GM12874 (cell line): ENCODE measurements around the gene SLC38A2.

Experiments
- TF ChIP-seq, protein P1 (sequence below): IDR thresholded peaks from 2 replicates; pipeline ENCODE4 v1.5.1; 2011; ENCODE audit warnings: low read depth, mild to moderate bottlenecking, control low read depth, low read length, moderate library complexity; ENCODE audit not compliant: insufficient read depth

Gene SLC38A2

DNA sequence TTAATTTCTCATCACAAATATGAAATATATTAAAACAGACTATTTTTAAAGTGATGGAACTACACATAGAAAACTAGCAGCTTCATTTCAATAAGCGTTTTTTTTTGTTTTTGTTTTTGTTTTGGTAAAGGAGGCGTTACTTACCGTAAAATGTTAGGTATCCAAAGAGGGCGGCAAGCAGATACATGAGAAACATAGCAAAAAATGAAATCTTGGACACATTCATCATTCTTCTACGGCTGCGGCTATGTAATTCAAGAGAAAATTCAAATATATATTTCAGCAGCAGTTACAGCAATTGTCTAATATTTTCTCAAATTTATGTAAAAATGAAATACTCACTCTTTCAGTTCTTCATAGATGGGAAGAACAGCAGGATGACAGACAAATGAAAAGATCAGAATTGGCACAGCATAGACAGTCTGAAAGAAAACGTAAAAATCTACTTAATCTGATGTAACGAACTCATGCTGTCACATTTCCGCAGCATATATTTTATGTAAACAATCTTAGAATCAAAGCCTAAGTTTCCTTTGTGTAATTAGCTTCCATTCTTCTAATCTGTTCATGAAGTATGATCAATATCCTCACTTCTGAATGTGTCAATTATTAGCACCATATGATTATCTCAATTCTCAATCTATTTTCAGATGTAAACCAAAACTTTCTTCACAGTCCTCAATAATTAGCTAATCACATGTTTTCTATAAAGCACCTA is 8.8 kb downstream of the SLC38A2 start:
- TF ChIP-seq, protein P1, sequence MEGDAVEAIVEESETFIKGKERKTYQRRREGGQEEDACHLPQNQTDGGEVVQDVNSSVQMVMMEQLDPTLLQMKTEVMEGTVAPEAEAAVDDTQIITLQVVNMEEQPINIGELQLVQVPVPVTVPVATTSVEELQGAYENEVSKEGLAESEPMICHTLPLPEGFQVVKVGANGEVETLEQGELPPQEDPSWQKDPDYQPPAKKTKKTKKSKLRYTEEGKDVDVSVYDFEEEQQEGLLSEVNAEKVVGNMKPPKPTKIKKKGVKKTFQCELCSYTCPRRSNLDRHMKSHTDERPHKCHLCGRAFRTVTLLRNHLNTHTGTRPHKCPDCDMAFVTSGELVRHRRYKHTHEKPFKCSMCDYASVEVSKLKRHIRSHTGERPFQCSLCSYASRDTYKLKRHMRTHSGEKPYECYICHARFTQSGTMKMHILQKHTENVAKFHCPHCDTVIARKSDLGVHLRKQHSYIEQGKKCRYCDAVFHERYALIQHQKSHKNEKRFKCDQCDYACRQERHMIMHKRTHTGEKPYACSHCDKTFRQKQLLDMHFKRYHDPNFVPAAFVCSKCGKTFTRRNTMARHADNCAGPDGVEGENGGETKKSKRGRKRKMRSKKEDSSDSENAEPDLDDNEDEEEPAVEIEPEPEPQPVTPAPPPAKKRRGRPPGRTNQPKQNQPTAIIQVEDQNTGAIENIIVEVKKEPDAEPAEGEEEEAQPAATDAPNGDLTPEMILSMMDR: no peak

DNA sequence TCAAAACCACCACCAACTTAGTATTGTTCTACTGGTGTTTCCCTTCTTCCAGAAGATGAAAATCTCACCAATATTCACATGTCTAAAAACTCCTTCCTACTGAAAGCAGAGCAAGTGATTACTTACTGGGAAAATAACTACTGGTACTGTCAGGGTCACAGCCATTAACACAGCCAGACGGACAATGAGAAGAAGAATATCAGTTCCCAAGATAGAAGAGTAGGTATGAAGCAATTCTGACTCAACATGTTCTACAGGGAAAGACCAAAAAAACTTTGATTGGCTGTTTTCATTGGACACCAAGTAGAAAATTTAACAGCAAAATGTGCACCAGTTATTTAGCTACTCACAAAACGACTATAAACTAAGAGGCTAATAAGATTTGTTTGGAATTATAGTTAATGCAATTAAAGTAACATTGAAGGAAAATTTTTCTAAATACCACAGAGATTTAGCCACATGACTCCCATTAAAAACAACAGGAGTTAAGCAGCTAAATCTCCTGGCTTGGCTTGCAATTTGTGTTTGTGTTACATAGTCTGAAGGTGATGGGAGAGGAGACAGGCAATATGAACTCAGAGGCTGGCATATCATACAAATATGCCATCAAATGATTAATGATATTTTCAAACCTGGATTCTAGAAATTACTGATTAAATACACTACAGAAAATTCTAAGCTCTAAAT is 9.5 kb downstream of the SLC38A2 start:
- TF ChIP-seq, protein P1: no peak

DNA sequence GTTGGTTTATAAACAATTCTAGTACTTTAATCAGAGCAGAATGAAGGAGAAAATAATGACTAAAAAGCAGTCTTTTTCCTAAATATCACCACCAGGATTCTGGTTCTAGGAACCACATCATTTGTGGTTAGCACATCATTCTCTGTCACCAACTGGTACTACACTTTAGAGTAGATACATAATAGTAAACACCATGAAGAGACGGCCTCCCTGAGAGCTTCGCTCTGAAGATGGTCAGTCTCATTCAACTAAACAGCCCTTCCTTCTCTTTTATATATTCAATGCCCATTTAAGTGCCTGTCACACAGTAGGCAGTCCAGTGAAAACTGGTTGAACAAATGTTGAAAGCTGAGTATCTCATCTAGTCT is 10.9 kb downstream of the SLC38A2 start:
- TF ChIP-seq, protein P1: no peak

DNA sequence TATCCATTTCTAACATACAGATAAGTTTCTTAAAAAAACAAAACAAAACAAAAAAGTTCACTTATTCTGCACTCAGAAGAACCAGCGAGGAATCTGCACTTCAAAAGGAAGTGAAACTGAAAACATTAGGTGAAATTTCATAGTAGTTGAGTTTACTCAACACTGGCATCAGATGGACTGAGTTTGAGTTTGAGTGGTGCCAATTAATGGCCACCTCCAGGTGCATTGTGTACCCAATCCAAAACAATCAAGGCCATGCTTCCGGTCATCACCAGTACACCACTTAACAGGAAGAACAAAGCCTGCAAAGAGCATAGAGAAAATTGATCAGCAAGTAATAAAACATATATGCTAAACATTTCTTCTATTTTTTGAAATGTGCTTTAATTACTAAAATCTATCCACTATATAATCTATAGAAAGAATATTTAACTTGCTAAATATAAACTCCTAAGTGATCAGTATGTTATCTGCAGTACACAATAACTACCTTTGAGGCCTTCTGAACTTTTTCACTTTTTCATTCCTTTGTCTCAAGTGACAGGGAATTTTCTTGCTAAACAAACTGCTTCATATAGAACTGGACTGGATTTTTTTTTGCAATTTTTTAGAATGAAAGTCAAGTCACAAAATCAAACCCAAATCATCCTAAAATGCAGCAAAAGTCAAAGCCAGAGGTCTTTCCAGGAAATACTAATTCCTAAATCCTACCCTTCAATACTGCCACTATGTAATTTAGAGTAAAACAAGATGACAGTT is 11.5 kb downstream of the SLC38A2 start:
- TF ChIP-seq, protein P1: no peak

DNA sequence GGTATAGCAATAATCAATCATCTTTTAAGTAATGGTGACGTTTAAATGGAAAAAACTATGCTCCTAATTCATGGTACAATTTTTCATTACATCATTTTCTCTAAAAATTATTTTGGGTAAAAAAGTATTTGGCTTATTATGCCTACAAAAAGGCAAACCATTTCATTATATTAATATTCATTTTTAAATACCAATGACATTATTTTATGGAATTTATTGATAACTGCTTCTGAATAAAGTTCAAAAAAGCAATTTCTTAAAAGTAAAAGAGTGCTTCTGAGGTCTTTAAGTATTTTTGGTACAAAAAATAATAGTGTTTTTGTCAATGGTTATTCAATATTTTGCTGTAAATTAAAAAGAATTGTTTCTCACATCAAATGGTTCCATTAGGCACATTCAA is 12.2 kb downstream of the SLC38A2 start:
- TF ChIP-seq, protein P1: no peak

DNA sequence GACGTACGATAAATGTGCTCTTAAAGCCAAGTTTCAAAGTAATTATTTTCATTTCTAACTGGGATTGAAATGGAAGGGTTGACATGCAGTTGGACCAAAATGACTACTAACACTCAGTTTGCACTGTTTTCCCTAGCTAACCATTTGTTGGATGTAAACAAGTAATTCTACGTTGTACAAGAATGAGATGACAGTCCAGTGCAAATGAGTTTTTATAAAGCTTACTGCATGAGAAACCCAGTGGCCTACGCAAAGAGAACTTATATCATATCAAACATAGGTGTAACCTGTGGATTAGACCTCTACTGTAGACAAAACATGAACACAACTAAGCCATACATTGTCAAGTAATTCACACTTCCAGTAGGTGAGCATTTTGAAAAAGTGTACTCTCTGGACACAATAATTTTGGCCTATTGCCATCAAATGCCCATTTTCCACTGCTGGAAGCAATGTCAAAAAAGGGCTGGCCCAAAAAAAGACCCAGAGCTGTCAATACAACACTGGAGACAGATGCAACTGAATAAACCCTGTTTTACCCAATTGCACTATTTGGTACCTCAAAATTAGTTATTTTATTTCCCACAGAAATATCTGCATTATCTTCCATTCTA is 12.8 kb downstream of the SLC38A2 start:
- TF ChIP-seq, protein P1: no peak
